HepG2 (cell line): Measurements from ENCODE around the gene GSTP1. TPM values are rescaled to one million over a fixed set of nuclear protein-coding genes. Genes with fewer than 3 reads are reported as not detected.
A peak's percentile ranks its signal among the peaks of the same experiment; 100 is the strongest.

Source experiments
- AGO1 ChIP-seq: fragments of 200-400 bp; formaldehyde crosslinking; IDR thresholded peaks from 2 replicates; pipeline ENCODE4 v1.6.1; 2017; ENCODE audit warnings: mild to moderate bottlenecking, low read depth, low read length, moderate library complexity; ENCODE audit not compliant: poor library complexity, severe bottlenecking
- CBFB ChIP-seq: sonication (generic); formaldehyde crosslinking; IDR thresholded peaks from 2 replicates; pipeline ENCODE4 v1.4.0; 2020; ENCODE audit warnings: missing genetic modification reagents
- CHCHD3 ChIP-seq: sonication (generic); formaldehyde crosslinking; IDR thresholded peaks from 2 replicates; pipeline ENCODE4 v1.8.0; 2022; ENCODE audit warnings: mild to moderate bottlenecking, missing genetic modification reagents, moderate library complexity
- ELF3 ChIP-seq: IDR thresholded peaks from 2 replicates; pipeline ENCODE4 v1.6.1; 2016; ENCODE audit warnings: missing genetic modification reagents, missing compliant biosample characterization
- FOXA3 ChIP-seq: IDR thresholded peaks from 2 replicates; pipeline ENCODE4 v1.6.1; 2016; ENCODE audit warnings: missing genetic modification reagents, missing compliant biosample characterization
- HNF4G ChIP-seq, 2 experiments: sonication (generic) in 1 of 2; formaldehyde crosslinking in 1 of 2; IDR thresholded peaks; 2 replicates each; pipeline versions ENCODE4 v1.4.0 to v1.6.1; 2011 to 2020; ENCODE audit warnings: borderline replicate concordance in 2 of 2, low read depth in 2 of 2, mild to moderate bottlenecking in 2 of 2, low read length in 1 of 2, missing genetic modification reagents in 1 of 2, moderate library complexity in 1 of 2
- MIER3 ChIP-seq: IDR thresholded peaks from 2 replicates; pipeline ENCODE4 v1.6.1; 2016; ENCODE audit warnings: missing compliant biosample characterization, borderline replicate concordance
- NCOR1 ChIP-seq: fragments of 200-600 bp; sonication (generic); IDR thresholded peaks from 2 replicates; pipeline ENCODE4 v1.7.0; 2017; ENCODE audit warnings: antibody characterized with exemption, low read length, borderline replicate concordance
- NFAT5 ChIP-seq: sonication (generic); formaldehyde crosslinking; IDR thresholded peaks from 2 replicates; pipeline ENCODE4 v1.4.0; 2020; ENCODE audit warnings: missing genetic modification reagents
- NPAS2 ChIP-seq: sonication (generic); formaldehyde crosslinking; IDR thresholded peaks from 2 replicates; pipeline ENCODE4 v1.8.0; 2022; ENCODE audit warnings: mild to moderate bottlenecking, missing genetic modification reagents, borderline replicate concordance
- RFXAP ChIP-seq: sonication (generic); formaldehyde crosslinking; IDR thresholded peaks from 2 replicates; pipeline ENCODE4 v1.4.0; 2020; ENCODE audit warnings: missing genetic modification reagents, borderline replicate concordance
- THAP8 ChIP-seq: sonication (generic); formaldehyde crosslinking; IDR thresholded peaks from 2 replicates; pipeline ENCODE4 v1.5.1; 2020; ENCODE audit warnings: missing genetic modification reagents, mild to moderate bottlenecking, borderline replicate concordance
- ZBTB26 ChIP-seq: IDR thresholded peaks from 2 replicates; pipeline ENCODE4 v1.6.1; 2016; ENCODE audit warnings: missing compliant biosample characterization, missing genetic modification reagents, borderline replicate concordance
- ZBTB44 ChIP-seq: sonication (generic); formaldehyde crosslinking; IDR thresholded peaks from 2 replicates; pipeline ENCODE4 v1.4.0; 2020; ENCODE audit warnings: missing genetic modification reagents
- ZC3H13 ChIP-seq: sonication (generic); formaldehyde crosslinking; IDR thresholded peaks from 2 replicates; pipeline ENCODE4 v1.8.1; 2023; ENCODE audit warnings: mild to moderate bottlenecking, missing genetic modification reagents, moderate library complexity
- ZNF17 ChIP-seq: sonication (generic); formaldehyde crosslinking; IDR thresholded peaks from 2 replicates; pipeline ENCODE4 v1.5.0; 2020; ENCODE audit warnings: mild to moderate bottlenecking, missing genetic modification reagents
- ZNF441 ChIP-seq: sonication (generic); formaldehyde crosslinking; IDR thresholded peaks from 2 replicates; pipeline ENCODE4 v1.7.0; 2021; ENCODE audit warnings: missing genetic modification reagents, borderline replicate concordance
- ZNF563 ChIP-seq: sonication (generic); formaldehyde crosslinking; IDR thresholded peaks from 2 replicates; pipeline ENCODE4 v1.8.0; 2022; ENCODE audit warnings: mild to moderate bottlenecking, moderate library complexity, missing genetic modification reagents
- ZNF678 ChIP-seq: sonication (generic); formaldehyde crosslinking; IDR thresholded peaks from 2 replicates; pipeline ENCODE4 v1.4.0; 2020; ENCODE audit warnings: mild to moderate bottlenecking, missing genetic modification reagents
- polyA plus RNA-seq, 8 experiments: library from polyadenylated mRNA; depleted of rRNA in 3 of 8; stranded (reverse) in 7 of 8; unstranded in 1 of 8; fragments of >200 nt; fragmentation: Illumina TruSeq in 4 of 8; extraction: Trizol in 4 of 8; gene quantifications; 2 replicates each; pipeline versions ENCODE4 v1.2.1 to v1.2.3, GENCODE V29; 2011 to 2016; ENCODE audit warnings: low read depth in 4 of 8, missing spikeins in 1 of 8, mixed read lengths in 1 of 8; ENCODE audit not compliant: insufficient read depth in 1 of 8
- total RNA-seq, 5 experiments: library from RNA; depleted of rRNA; stranded (reverse); fragments of >200 nt; fragmentation: Illumina TruSeq; extraction: Trizol; gene quantifications; 2 replicates each; pipeline ENCODE4 v1.2.3, GENCODE V29; 2016; ENCODE audit warnings: low read depth in 1 of 5

GSTP1 gene
- total and polyA plus RNA-seq, 2 of the 13 experiments (the other 11 are each of a cell fraction or from before 2014, with no cell fraction given), result not detected

GRCh38 chr11:67606492-67607295, 23.1 kb downstream of the GSTP1 start, which contains the start of gene NDUFV1 (continued):
- no peak; the same call in 1 of the 2 replicates for TF ChIP-seq ZNF441 (CRISPR knock-in tag)
- peak; percentile 64 for TF ChIP-seq FOXA3
- no peak for TF ChIP-seq ZBTB44 (CRISPR knock-in tag)
- no peak for TF ChIP-seq ZNF563 (CRISPR knock-in tag)
- peak; percentile 78; the same call in 1 of the 2 replicates for TF ChIP-seq MIER3 (CRISPR knock-in tag)
- peak; percentile 78; the same call in 1 of the 2 replicates for TF ChIP-seq THAP8 (CRISPR knock-in tag)
- peak; percentile 58; the same call in 1 of the 2 replicates for TF ChIP-seq ELF3 (CRISPR knock-in tag)
- TF ChIP-seq ZC3H13 (CRISPR knock-in tag), result no peak
- no peak for TF ChIP-seq CHCHD3 (CRISPR knock-in tag)
- TF ChIP-seq ZBTB26, result 0 out of 2 replicates have a peak, but pooled peaks have one; percentile 23
- TF ChIP-seq HNF4G (IDR thresholded peaks at IDR 0.05; ENCODE audit: borderline replicate concordance, low read depth, low read length), result no peak
- TF ChIP-seq HNF4G (CRISPR knock-in tag; IDR thresholded peaks at IDR 0.05; ENCODE audit: borderline replicate concordance, low read depth), result no peak
- no peak for TF ChIP-seq NPAS2 (CRISPR knock-in tag)
- TF ChIP-seq ZNF678 (CRISPR knock-in tag), result no peak
- TF ChIP-seq CBFB (CRISPR knock-in tag), result peak; percentile 75
- TF ChIP-seq AGO1, result no peak
- TF ChIP-seq NCOR1, result no peak
- no peak for TF ChIP-seq ZNF17 (CRISPR knock-in tag)
- peak; percentile 81 for TF ChIP-seq RFXAP (CRISPR knock-in tag)
- peak; percentile 75; the same call in 1 of the 2 replicates for TF ChIP-seq NFAT5
